ENCODE measurements around the gene PRRT1. TPM values are rescaled to one million over a fixed set of nuclear protein-coding genes. Genes with fewer than 3 reads are reported as not detected.

Gene PRRT1
- total and polyA plus RNA-seq, 5 donors from 2014 or later, result 0.13 to 0.55 (median 0.29) TPM; not detected in 1

DNA sequence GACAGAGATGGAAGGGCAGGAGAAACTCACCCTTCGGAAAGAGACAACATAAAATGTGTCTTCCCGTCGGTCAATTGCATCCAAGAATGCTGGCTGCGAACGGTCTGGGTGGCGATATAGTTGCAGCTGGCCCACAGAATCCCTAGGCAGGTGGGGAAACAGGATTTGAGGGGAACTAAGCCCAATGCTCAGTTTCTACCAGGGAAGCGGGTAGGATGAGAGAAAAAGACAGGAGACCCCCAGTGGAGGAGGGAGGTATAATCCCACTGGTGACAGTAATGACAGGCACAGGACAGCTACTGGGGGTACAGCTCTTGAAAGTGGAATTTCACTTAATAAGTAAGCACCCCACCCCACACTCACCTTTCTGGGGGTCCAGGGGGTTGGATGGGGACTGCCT, 35.1 kb downstream of the PRRT1 start:
- H3K4me1 Mint-ChIP-seq, result peaks cover 0 to 15% (median 13%) of the 10 kb centered on the region in 4 donors
- H3K27me3 Mint-ChIP-seq, result no peaks in the 10 kb centered on the region
- ATAC-seq (ENCODE audit: low read depth in 2 of 2) (no peak), DNase-seq (peak in 1 of 3 donors; percentile 16)
- peaks cover 32% of the 10 kb centered on the region for H3K36me3 Mint-ChIP-seq
- H3K4me1 ChIP-seq (ENCODE audit: control insufficient read depth, insufficient read depth, low read length, poor library complexity, severe bottlenecking), result no peaks in the 10 kb centered on the region
- H3K27me3 ChIP-seq (ENCODE audit: control insufficient read depth, insufficient read depth, low read length), result no peaks in the 10 kb centered on the region
- no peak overlapping the region for H3K27ac Mint-ChIP-seq
- H3K4me3 ChIP-seq (ENCODE audit: low read depth, low read length), result no peak overlapping the region
- peaks cover 0 to under 1% (median 0%) of the 10 kb centered on the region in 7 donors for H3K9me3 Mint-ChIP-seq
- peaks cover 60% of the 10 kb centered on the region for H3K36me3 ChIP-seq (ENCODE audit: control insufficient read depth, insufficient read depth, low read length)
- H3K4me3 Mint-ChIP-seq, result no peak overlapping the region
- no peak overlapping the region for H3K27ac ChIP-seq (ENCODE audit: insufficient read depth, low read length, poor library complexity, severe bottlenecking)
- H3K9me3 ChIP-seq (ENCODE audit: control insufficient read depth in 2 of 2, low read length in 2 of 2), result no peaks in the 10 kb centered on the region

GRCh38 chr6:32115623-32116022, 36.1 kb downstream of the PRRT1 start:
- ATAC-seq (ENCODE audit: low read depth in 2 of 2) (no peak), DNase-seq (no peak)
- Histone ChIP-seq H3K27ac (ENCODE audit: insufficient read depth, low read length, poor library complexity, severe bottlenecking) (no peak overlapping the region), H3K9me3 (ENCODE audit: control insufficient read depth in 2 of 2, low read length in 2 of 2) (no peaks in the 10 kb centered on the region), H3K36me3 (ENCODE audit: control insufficient read depth, insufficient read depth, low read length) (peaks cover 49% of the 10 kb centered on the region), H3K4me3 (ENCODE audit: low read depth, low read length) (no peak overlapping the region), H3K27me3 (ENCODE audit: control insufficient read depth, insufficient read depth, low read length) (no peaks in the 10 kb centered on the region), H3K4me1 (ENCODE audit: control insufficient read depth, insufficient read depth, low read length, poor library complexity, severe bottlenecking) (no peaks in the 10 kb centered on the region)
- peak overlapping the region in 1 of 3 donors; percentile 40 for H3K27ac Mint-ChIP-seq
- peaks cover 25% of the 10 kb centered on the region for H3K36me3 Mint-ChIP-seq
- H3K4me1 Mint-ChIP-seq, result peaks cover 0 to 15% (median 13%) of the 10 kb centered on the region in 4 donors
- no peaks in the 10 kb centered on the region for H3K9me3 Mint-ChIP-seq
- no peaks in the 10 kb centered on the region for H3K27me3 Mint-ChIP-seq
- no peak overlapping the region for H3K4me3 Mint-ChIP-seq

- H3K27ac ChIP-seq (ENCODE audit: insufficient read depth, low read length, poor library complexity, severe bottlenecking), result no peak overlapping the region
- DNase-seq, result no peak
- H3K9me3 Mint-ChIP-seq, result no peaks in the 10 kb centered on the region
- no peak overlapping the region for H3K4me3 ChIP-seq (ENCODE audit: low read depth, low read length)
- H3K27me3 ChIP-seq (ENCODE audit: control insufficient read depth, insufficient read depth, low read length), result no peaks in the 10 kb centered on the region
- H3K4me3 Mint-ChIP-seq, result no peak overlapping the region
- H3K27me3 Mint-ChIP-seq, result peaks cover 2% of the 10 kb centered on the region
- peaks cover 0 to 15% (median 14%) of the 10 kb centered on the region in 4 donors for H3K4me1 Mint-ChIP-seq
- peaks cover 24% of the 10 kb centered on the region for H3K36me3 Mint-ChIP-seq
- H3K4me1 ChIP-seq (ENCODE audit: control insufficient read depth, insufficient read depth, low read length, poor library complexity, severe bottlenecking), result no peaks in the 10 kb centered on the region
- H3K9me3 ChIP-seq (ENCODE audit: control insufficient read depth in 2 of 2, low read length in 2 of 2), result no peaks in the 10 kb centered on the region
- ATAC-seq (ENCODE audit: low read depth in 2 of 2), result no peak
- peak overlapping the region in 1 of 3 donors; percentile 65 for H3K27ac Mint-ChIP-seq
- H3K36me3 ChIP-seq (ENCODE audit: control insufficient read depth, insufficient read depth, low read length), result peaks cover 45% of the 10 kb centered on the region
These were observed 36.9 kb downstream of the PRRT1 start for GRCh38 chr6:32114796-32115195.

GRCh38 chr6:32113386-32114352, 38.1 kb downstream of the PRRT1 start:
- Mint-ChIP-seq H3K4me3 (no peak overlapping the region), H3K4me1 (peaks cover 0 to 12% (median 5%) of the 10 kb centered on the region in 4 donors), H3K27me3 (peaks cover 4% of the 10 kb centered on the region), H3K9me3 (peaks cover 0 to 1% (median 0%) of the 10 kb centered on the region in 7 donors), H3K36me3 (peaks cover 14% of the 10 kb centered on the region), H3K27ac (peak overlapping the region; percentile 16 to 91 (median 55))
- H3K9me3 ChIP-seq (ENCODE audit: control insufficient read depth in 2 of 2, low read length in 2 of 2), result no peaks in the 10 kb centered on the region
- no peaks in the 10 kb centered on the region for H3K27me3 ChIP-seq (ENCODE audit: control insufficient read depth, insufficient read depth, low read length)
- ATAC-seq (ENCODE audit: low read depth in 2 of 2), result no peak
- peaks cover 35% of the 10 kb centered on the region for H3K36me3 ChIP-seq (ENCODE audit: control insufficient read depth, insufficient read depth, low read length)
- H3K27ac ChIP-seq (ENCODE audit: insufficient read depth, low read length, poor library complexity, severe bottlenecking), result no peak overlapping the region
- H3K4me1 ChIP-seq (ENCODE audit: control insufficient read depth, insufficient read depth, low read length, poor library complexity, severe bottlenecking), result peaks cover 5% of the 10 kb centered on the region
- no peak overlapping the region for H3K4me3 ChIP-seq (ENCODE audit: low read depth, low read length)
- no peak for DNase-seq

GRCh38 chr6:32112431-32112980, 39.2 kb downstream of the PRRT1 start:
- Mint-ChIP-seq H3K27me3 (peaks cover 4% of the 10 kb centered on the region), H3K4me1 (peaks cover 0 to 23% (median 3%) of the 10 kb centered on the region in 4 donors), H3K27ac (peak overlapping the region; percentile 1 to 66 (median 62)), H3K4me3 (no peak overlapping the region), H3K36me3 (peaks cover 12% of the 10 kb centered on the region), H3K9me3 (peaks cover 0 to 1% (median 0%) of the 10 kb centered on the region in 7 donors)
- H3K27me3 ChIP-seq (ENCODE audit: control insufficient read depth, insufficient read depth, low read length), result no peaks in the 10 kb centered on the region
- no peak for ATAC-seq (ENCODE audit: low read depth in 2 of 2)
- no peak overlapping the region for H3K4me3 ChIP-seq (ENCODE audit: low read depth, low read length)
- no peak for DNase-seq
- no peaks in the 10 kb centered on the region for H3K9me3 ChIP-seq (ENCODE audit: control insufficient read depth in 2 of 2, low read length in 2 of 2)
- H3K36me3 ChIP-seq (ENCODE audit: control insufficient read depth, insufficient read depth, low read length), result peaks cover 25% of the 10 kb centered on the region
- H3K4me1 ChIP-seq (ENCODE audit: control insufficient read depth, insufficient read depth, low read length, poor library complexity, severe bottlenecking), result peaks cover 5% of the 10 kb centered on the region
- no peak overlapping the region for H3K27ac ChIP-seq (ENCODE audit: insufficient read depth, low read length, poor library complexity, severe bottlenecking)

DNA sequence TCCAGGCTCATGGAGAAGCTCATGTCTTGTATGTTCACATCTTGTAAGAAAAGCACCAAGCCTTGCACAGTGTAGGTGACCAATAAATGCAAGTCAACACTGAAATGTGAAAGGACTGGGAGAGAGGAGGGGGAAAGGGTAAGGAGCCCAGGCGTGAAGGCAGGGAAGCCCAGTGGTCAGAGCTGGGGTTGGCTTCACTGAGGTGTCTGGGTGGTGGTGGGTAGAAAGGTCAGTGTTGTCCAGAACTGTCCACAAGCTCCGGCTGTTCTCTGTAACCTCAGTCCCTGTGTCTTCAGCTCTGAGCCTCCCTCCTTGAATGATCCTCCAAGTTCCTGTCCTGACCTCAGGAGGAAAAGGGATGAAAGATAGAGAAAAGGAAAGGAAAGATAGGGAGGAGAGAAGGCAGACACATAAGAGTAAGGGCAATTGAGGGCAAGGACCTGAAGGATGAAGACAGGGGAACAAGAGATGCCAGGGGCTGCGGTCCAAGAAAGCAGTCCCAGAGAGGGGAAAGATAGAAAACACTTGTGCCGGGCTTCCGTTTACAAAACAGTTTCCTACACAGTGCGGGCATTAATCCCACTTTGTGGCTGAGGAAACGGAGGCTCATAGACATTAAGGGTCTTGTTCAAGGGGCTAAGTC, 40.2 kb downstream of the PRRT1 start:
- no peaks in the 10 kb centered on the region for H3K9me3 ChIP-seq (ENCODE audit: control insufficient read depth in 2 of 2, low read length in 2 of 2)
- H3K4me1 ChIP-seq (ENCODE audit: control insufficient read depth, insufficient read depth, low read length, poor library complexity, severe bottlenecking), result peaks cover 5% of the 10 kb centered on the region
- Mint-ChIP-seq H3K4me1 (peaks cover 0 to 24% (median 3%) of the 10 kb centered on the region in 4 donors), H3K27me3 (peaks cover 4% of the 10 kb centered on the region), H3K36me3 (peaks cover 9% of the 10 kb centered on the region), H3K27ac (peak overlapping the region; percentile 9 to 66 (median 42)), H3K4me3 (no peak overlapping the region), H3K9me3 (peaks cover 0 to 1% (median 0%) of the 10 kb centered on the region in 7 donors)
- DNase-seq (no peak), ATAC-seq (ENCODE audit: low read depth in 2 of 2) (no peak)
- no peak overlapping the region for H3K27ac ChIP-seq (ENCODE audit: insufficient read depth, low read length, poor library complexity, severe bottlenecking)
- H3K27me3 ChIP-seq (ENCODE audit: control insufficient read depth, insufficient read depth, low read length), result no peaks in the 10 kb centered on the region
- peaks cover 16% of the 10 kb centered on the region for H3K36me3 ChIP-seq (ENCODE audit: control insufficient read depth, insufficient read depth, low read length)
- no peak overlapping the region for H3K4me3 ChIP-seq (ENCODE audit: low read depth, low read length)

DNA sequence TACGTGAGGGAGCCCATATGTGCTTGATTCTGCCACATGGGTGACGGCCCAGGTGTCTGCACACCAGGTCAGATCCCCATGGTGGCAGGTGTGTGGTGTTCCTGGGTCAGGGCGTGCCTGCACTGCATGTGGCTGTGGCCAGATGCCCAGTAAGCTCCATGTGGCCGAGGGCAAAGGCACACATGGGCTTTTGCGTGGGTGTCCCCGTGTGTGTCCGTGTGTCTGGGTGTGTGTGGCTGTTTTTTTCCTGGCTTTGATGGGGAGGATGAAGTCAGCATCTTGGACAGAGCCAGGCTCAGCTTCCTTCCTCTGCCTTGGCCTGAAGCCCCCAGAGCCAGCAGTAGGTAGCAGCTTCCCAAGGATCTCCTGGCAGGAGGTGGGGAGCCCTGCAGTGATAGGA, 41.1 kb downstream of the PRRT1 start:
- Histone ChIP-seq H3K9me3 (ENCODE audit: control insufficient read depth in 2 of 2, low read length in 2 of 2) (no peaks in the 10 kb centered on the region), H3K27me3 (ENCODE audit: control insufficient read depth, insufficient read depth, low read length) (peaks cover 2% of the 10 kb centered on the region), H3K4me3 (ENCODE audit: low read depth, low read length) (no peak overlapping the region), H3K27ac (ENCODE audit: insufficient read depth, low read length, poor library complexity, severe bottlenecking) (no peak overlapping the region), H3K4me1 (ENCODE audit: control insufficient read depth, insufficient read depth, low read length, poor library complexity, severe bottlenecking) (peaks cover 5% of the 10 kb centered on the region), H3K36me3 (ENCODE audit: control insufficient read depth, insufficient read depth, low read length) (peaks cover 7% of the 10 kb centered on the region)
- peak overlapping the region in 1 of 3 donors; percentile 9 for H3K27ac Mint-ChIP-seq
- no peak for DNase-seq
- H3K27me3 Mint-ChIP-seq, result peaks cover 12% of the 10 kb centered on the region
- H3K4me1 Mint-ChIP-seq, result peaks cover 0 to 24% (median 3%) of the 10 kb centered on the region in 4 donors
- H3K9me3 Mint-ChIP-seq, result peaks cover 0 to 1% (median 0%) of the 10 kb centered on the region in 7 donors
- no peak for ATAC-seq (ENCODE audit: low read depth in 2 of 2)
- peaks cover 7% of the 10 kb centered on the region for H3K36me3 Mint-ChIP-seq
- H3K4me3 Mint-ChIP-seq, result no peak overlapping the region

All from CD4-positive, CD25-positive, alpha-beta regulatory T cell (primary cell).